CD4-positive, CD25-positive, alpha-beta regulatory T cell (primary cell): ENCODE results near the gene PTPRT. TPM values are rescaled to one million over a fixed set of nuclear protein-coding genes. Genes with fewer than 3 reads are reported as not detected.

Experiments used
- ATAC-seq, 2 donors: fragments of 150-1000 bp; cut with Tn5 transposase; one replicate each; pipeline ENCODE4 v1.10.0; 2021; ENCODE audit warnings: low read depth in 2 of 2, moderate number of reproducible peaks in 2 of 2, moderate library complexity in 1 of 2
- DNase-seq, 3 donors: peaks; one replicate each; pipeline versions ENCODE4 v3.0.0 to v3.0.0-alpha.2; 2012 to 2022; ENCODE audit warnings: mixed read lengths in 1 of 3
- H3K27ac ChIP-seq: one replicate; pipeline ENCODE4 v1.7.0; 2013; ENCODE audit warnings: mild to moderate bottlenecking, low read length; ENCODE audit not compliant: insufficient read depth, poor library complexity, severe bottlenecking
- H3K27me3 ChIP-seq: one replicate; pipeline ENCODE4 v1.7.0; 2013; ENCODE audit warnings: low read length; ENCODE audit not compliant: control insufficient read depth, insufficient read depth
- H3K36me3 ChIP-seq: one replicate; pipeline ENCODE4 v1.7.0; 2013; ENCODE audit warnings: mild to moderate bottlenecking, low read length, moderate library complexity; ENCODE audit not compliant: control insufficient read depth, insufficient read depth
- H3K4me1 ChIP-seq: 2 replicates; pipeline ENCODE4 v1.7.0; 2013; ENCODE audit warnings: mild to moderate bottlenecking, low read length; ENCODE audit not compliant: insufficient read depth, control insufficient read depth, poor library complexity, severe bottlenecking
- H3K4me3 ChIP-seq: one replicate; pipeline ENCODE4 v1.7.0; 2013; ENCODE audit warnings: low read depth, mild to moderate bottlenecking, low read length, moderate library complexity
- H3K9me3 ChIP-seq, 2 experiments: 1 replicate in 1 of 2; 2 replicates in 1 of 2; pipeline ENCODE4 v1.7.0; 2013; ENCODE audit warnings: low read length in 2 of 2, mild to moderate bottlenecking in 1 of 2, moderate library complexity in 1 of 2; ENCODE audit not compliant: control insufficient read depth in 2 of 2
- H3K27ac Mint-ChIP-seq, 3 donors: one replicate each; pipeline ENCODE4 v1.8.0; 2020 to 2022; ENCODE audit warnings: mild to moderate bottlenecking in 3 of 3, mixed read lengths in 3 of 3, moderate library complexity in 2 of 3
- H3K27me3 Mint-ChIP-seq: one replicate; pipeline ENCODE4 v1.8.0; 2022; ENCODE audit warnings: mild to moderate bottlenecking, mixed read lengths
- H3K36me3 Mint-ChIP-seq: one replicate; pipeline ENCODE4 v1.8.0; 2020; ENCODE audit warnings: mixed read lengths
- H3K4me1 Mint-ChIP-seq, 4 donors: one replicate each; pipeline ENCODE4 v1.8.0; 2020 to 2022; ENCODE audit warnings: mixed read lengths in 4 of 4, mild to moderate bottlenecking in 1 of 4
- H3K4me3 Mint-ChIP-seq, 4 donors: one replicate each; pipeline ENCODE4 v1.8.0; 2020 to 2022; ENCODE audit warnings: mild to moderate bottlenecking in 4 of 4, mixed read lengths in 4 of 4, moderate library complexity in 3 of 4
- H3K9me3 Mint-ChIP-seq, 7 donors: one replicate each; pipeline ENCODE4 v1.8.0; 2020 to 2022; ENCODE audit warnings: mixed read lengths in 7 of 7, mild to moderate bottlenecking in 3 of 7, moderate library complexity in 2 of 7
- polyA plus RNA-seq, 4 donors: library from polyadenylated mRNA; unstranded; fragments of 300-500 nt; fragmentation: Illumina TruSeq; gene quantifications; one replicate each; pipeline ENCODE4 v1.2.3, GENCODE V29; 2021
- total RNA-seq: library from RNA; stranded (reverse); gene quantifications from one replicate; pipeline ENCODE4 v1.2.3, GENCODE V29; 2022

Gene PTPRT
- total and polyA plus RNA-seq, 5 donors from 2014 or later: not detected

- no peaks in the 10 kb centered on the region for H3K4me1 ChIP-seq
- Mint-ChIP-seq H3K36me3 (no peaks in the 10 kb centered on the region), H3K27ac (no peak overlapping the region), H3K9me3 (peaks cover 0 to 3% (median 0%) of the 10 kb centered on the region in 7 donors), H3K27me3 (no peaks in the 10 kb centered on the region), H3K4me3 (no peak overlapping the region), H3K4me1 (no peaks in the 10 kb centered on the region)
- H3K36me3 ChIP-seq: no peaks in the 10 kb centered on the region
- H3K27me3 ChIP-seq: no peaks in the 10 kb centered on the region
- DNase-seq (no peak), ATAC-seq (no peak)
- H3K4me3 ChIP-seq: no peak overlapping the region
- H3K27ac ChIP-seq: no peak overlapping the region
- H3K9me3 ChIP-seq: no peaks in the 10 kb centered on the region
Observed at GRCh38 chr20:42112161-42112560, 1077.5 kb downstream of the PTPRT start.

GRCh38 chr20:42111349-42111748, 1078.4 kb downstream of the PTPRT start:
- Mint-ChIP-seq H3K4me3 (no peak overlapping the region), H3K27me3 (no peaks in the 10 kb centered on the region), H3K36me3 (no peaks in the 10 kb centered on the region), H3K27ac (no peak overlapping the region), H3K9me3 (peaks cover 0 to 3% (median 0%) of the 10 kb centered on the region in 7 donors), H3K4me1 (no peaks in the 10 kb centered on the region)
- ATAC-seq: no peak
- Histone ChIP-seq H3K4me3 (no peak overlapping the region), H3K36me3 (no peaks in the 10 kb centered on the region), H3K27me3 (no peaks in the 10 kb centered on the region), H3K27ac (no peak overlapping the region), H3K4me1 (no peaks in the 10 kb centered on the region), H3K9me3 (no peaks in the 10 kb centered on the region)
- no peak for DNase-seq

GRCh38 chr20:42110301-42110700, 1079.4 kb downstream of the PTPRT start:
- no peaks in the 10 kb centered on the region for H3K4me1 Mint-ChIP-seq
- peaks cover 0 to 3% (median 0%) of the 10 kb centered on the region in 7 donors for H3K9me3 Mint-ChIP-seq
- H3K9me3 ChIP-seq: no peaks in the 10 kb centered on the region
- ATAC-seq (no peak), DNase-seq (no peak)
- H3K27me3 ChIP-seq: no peaks in the 10 kb centered on the region
- H3K27me3 Mint-ChIP-seq: no peaks in the 10 kb centered on the region
- H3K4me3 ChIP-seq: no peak overlapping the region
- no peaks in the 10 kb centered on the region for H3K4me1 ChIP-seq
- no peak overlapping the region for H3K27ac ChIP-seq
- no peak overlapping the region for H3K27ac Mint-ChIP-seq
- no peaks in the 10 kb centered on the region for H3K36me3 ChIP-seq
- H3K36me3 Mint-ChIP-seq: no peaks in the 10 kb centered on the region
- H3K4me3 Mint-ChIP-seq: no peak overlapping the region

- DNase-seq: no peak
- no peak for ATAC-seq
- Mint-ChIP-seq H3K4me1 (no peaks in the 10 kb centered on the region), H3K4me3 (no peak overlapping the region), H3K27ac (no peak overlapping the region), H3K36me3 (no peaks in the 10 kb centered on the region), H3K27me3 (no peaks in the 10 kb centered on the region), H3K9me3 (peaks cover 0 to 5% (median 0%) of the 10 kb centered on the region in 7 donors)
- no peaks in the 10 kb centered on the region for H3K9me3 ChIP-seq
- H3K4me3 ChIP-seq: no peak overlapping the region
- no peaks in the 10 kb centered on the region for H3K27me3 ChIP-seq
- no peak overlapping the region for H3K27ac ChIP-seq
- no peaks in the 10 kb centered on the region for H3K4me1 ChIP-seq
- no peaks in the 10 kb centered on the region for H3K36me3 ChIP-seq
Observed at GRCh38 chr20:42102000-42102399, 1087.7 kb downstream of the PTPRT start.

- Mint-ChIP-seq H3K27me3 (no peaks in the 10 kb centered on the region), H3K9me3 (peaks cover 0 to 7% (median 0%) of the 10 kb centered on the region in 7 donors), H3K4me1 (no peaks in the 10 kb centered on the region), H3K36me3 (no peaks in the 10 kb centered on the region), H3K4me3 (no peak overlapping the region), H3K27ac (no peak overlapping the region)
- Histone ChIP-seq H3K4me1 (no peaks in the 10 kb centered on the region), H3K4me3 (no peak overlapping the region), H3K36me3 (no peaks in the 10 kb centered on the region), H3K27me3 (no peaks in the 10 kb centered on the region), H3K27ac (no peak overlapping the region), H3K9me3 (no peaks in the 10 kb centered on the region)
- ATAC-seq (no peak), DNase-seq (no peak)
Observed at GRCh38 chr20:42100137-42100704, 1089.5 kb downstream of the PTPRT start.

GRCh38 chr20:42099101-42099500, 1090.6 kb downstream of the PTPRT start:
- H3K4me3 Mint-ChIP-seq: no peak overlapping the region
- ATAC-seq (no peak), DNase-seq (no peak)
- Histone ChIP-seq H3K4me1 (no peaks in the 10 kb centered on the region), H3K27me3 (no peaks in the 10 kb centered on the region), H3K27ac (no peak overlapping the region), H3K4me3 (no peak overlapping the region), H3K36me3 (no peaks in the 10 kb centered on the region), H3K9me3 (no peaks in the 10 kb centered on the region)
- H3K9me3 Mint-ChIP-seq: peaks cover 0 to 7% (median 0%) of the 10 kb centered on the region in 7 donors
- no peaks in the 10 kb centered on the region for H3K4me1 Mint-ChIP-seq
- H3K27me3 Mint-ChIP-seq: no peaks in the 10 kb centered on the region
- no peak overlapping the region for H3K27ac Mint-ChIP-seq
- no peaks in the 10 kb centered on the region for H3K36me3 Mint-ChIP-seq

- Histone ChIP-seq H3K4me1 (no peaks in the 10 kb centered on the region), H3K36me3 (no peaks in the 10 kb centered on the region), H3K9me3 (no peaks in the 10 kb centered on the region), H3K27me3 (no peaks in the 10 kb centered on the region), H3K27ac (no peak overlapping the region), H3K4me3 (no peak overlapping the region)
- no peaks in the 10 kb centered on the region for H3K36me3 Mint-ChIP-seq
- H3K27ac Mint-ChIP-seq: no peak overlapping the region
- ATAC-seq (no peak), DNase-seq (no peak)
- H3K4me1 Mint-ChIP-seq: no peaks in the 10 kb centered on the region
- H3K27me3 Mint-ChIP-seq: no peaks in the 10 kb centered on the region
- H3K4me3 Mint-ChIP-seq: no peak overlapping the region
- peaks cover 0 to 7% (median 0%) of the 10 kb centered on the region in 7 donors for H3K9me3 Mint-ChIP-seq
Observed at GRCh38 chr20:42098418-42098817, 1091.3 kb downstream of the PTPRT start.

GRCh38 chr20:42097741-42098140, 1092.0 kb downstream of the PTPRT start:
- H3K36me3 Mint-ChIP-seq: no peaks in the 10 kb centered on the region
- no peak overlapping the region for H3K4me3 Mint-ChIP-seq
- H3K9me3 ChIP-seq: no peaks in the 10 kb centered on the region
- no peaks in the 10 kb centered on the region for H3K27me3 ChIP-seq
- no peak for DNase-seq
- H3K4me1 ChIP-seq: no peaks in the 10 kb centered on the region
- H3K4me1 Mint-ChIP-seq: no peaks in the 10 kb centered on the region
- H3K36me3 ChIP-seq: no peaks in the 10 kb centered on the region
- ATAC-seq: no peak
- no peaks in the 10 kb centered on the region for H3K27me3 Mint-ChIP-seq
- H3K27ac Mint-ChIP-seq: no peak overlapping the region
- H3K4me3 ChIP-seq: no peak overlapping the region
- H3K9me3 Mint-ChIP-seq: peaks cover 0 to 7% (median 0%) of the 10 kb centered on the region in 7 donors
- H3K27ac ChIP-seq: no peak overlapping the region
